Adrenal gland (tissue), 5 donors: Measurements from ENCODE around the gene FBXW7.

Source experiments
- POLR2A ChIP-seq, 2 donors: fragments of 450-650 bp; IDR thresholded peaks; one replicate each; pipeline ENCODE4 v1.6.1; 2017; ENCODE audit warnings: antibody characterized with exemption in 2 of 2, mild to moderate bottlenecking in 2 of 2, moderate library complexity in 1 of 2
- TF ChIP-seq, protein P1 (sequence below), 6 experiments: fragments of 450-650 bp in 4 of 6; fragments of 200-600 bp in 2 of 6; sonication (generic) in 1 of 6; IDR thresholded peaks; 1 replicate in 5 of 6; 2 replicates in 1 of 6; pipeline versions ENCODE4 v1.5.1 to v1.8.0; 2016 to 2021; ENCODE audit warnings: antibody characterized with exemption in 6 of 6, mild to moderate bottlenecking in 2 of 6, moderate library complexity in 1 of 6
- donor health status: DM: no; HTN: no; CAD: no.

DNA sequence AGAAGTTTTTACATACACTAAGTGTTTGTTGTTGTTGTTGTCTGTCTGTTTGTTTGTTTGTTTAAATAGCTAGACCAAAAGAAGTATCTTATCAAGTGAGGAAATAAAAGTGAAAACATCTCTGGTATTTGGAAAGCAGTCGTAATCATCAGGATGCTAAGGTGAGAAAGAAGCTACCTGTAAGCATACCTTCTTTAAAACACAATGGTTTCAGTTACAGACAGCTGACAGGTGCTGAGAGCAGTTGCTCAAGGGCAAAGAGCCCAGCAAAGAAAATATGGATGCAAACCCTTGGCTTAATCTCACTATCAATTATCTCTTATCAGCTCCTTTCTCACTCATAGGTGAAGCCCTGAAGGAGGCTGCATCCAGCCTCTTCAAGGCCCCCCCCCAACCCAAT is 42.8 kb upstream of the FBXW7 start:
- TF ChIP-seq, protein P1, sequence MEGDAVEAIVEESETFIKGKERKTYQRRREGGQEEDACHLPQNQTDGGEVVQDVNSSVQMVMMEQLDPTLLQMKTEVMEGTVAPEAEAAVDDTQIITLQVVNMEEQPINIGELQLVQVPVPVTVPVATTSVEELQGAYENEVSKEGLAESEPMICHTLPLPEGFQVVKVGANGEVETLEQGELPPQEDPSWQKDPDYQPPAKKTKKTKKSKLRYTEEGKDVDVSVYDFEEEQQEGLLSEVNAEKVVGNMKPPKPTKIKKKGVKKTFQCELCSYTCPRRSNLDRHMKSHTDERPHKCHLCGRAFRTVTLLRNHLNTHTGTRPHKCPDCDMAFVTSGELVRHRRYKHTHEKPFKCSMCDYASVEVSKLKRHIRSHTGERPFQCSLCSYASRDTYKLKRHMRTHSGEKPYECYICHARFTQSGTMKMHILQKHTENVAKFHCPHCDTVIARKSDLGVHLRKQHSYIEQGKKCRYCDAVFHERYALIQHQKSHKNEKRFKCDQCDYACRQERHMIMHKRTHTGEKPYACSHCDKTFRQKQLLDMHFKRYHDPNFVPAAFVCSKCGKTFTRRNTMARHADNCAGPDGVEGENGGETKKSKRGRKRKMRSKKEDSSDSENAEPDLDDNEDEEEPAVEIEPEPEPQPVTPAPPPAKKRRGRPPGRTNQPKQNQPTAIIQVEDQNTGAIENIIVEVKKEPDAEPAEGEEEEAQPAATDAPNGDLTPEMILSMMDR (IDR thresholded peaks at IDR 0.05) = no peak
- no peak for TF ChIP-seq POLR2A (IDR thresholded peaks at IDR 0.05)
